Hippocampal formation (tissue), 2 donors: ENCODE measurements around the gene C1QB.
"Not testable (repeated sequence)": the region's sequence is repeated elsewhere in the genome, so short reads cannot be mapped to it uniquely, and the experiment has no call there.

Source experiments
- DNase-seq, 2 donors: peaks; one replicate each; lab custom pipeline; 2025; lab: John Stamatoyannopoulos, UW

C1QB gene

GRCh38 chr1:22697980-22698379 lies 44.9 kb downstream of the C1QB start:
- DNase-seq = no peak

GRCh38 chr1:22699681-22700520 lies 46.9 kb downstream of the C1QB start:
- DNase-seq = no peak

GRCh38 chr1:22702296-22703085 lies 49.5 kb downstream of the C1QB start:
- DNase-seq = no peak

GRCh38 chr1:22704440-22705067 lies 51.5 kb downstream of the C1QB start:
- DNase-seq = peak; percentile 70 to 79

- DNase-seq = no peak
Observed at GRCh38 chr1:22705586-22705985, 52.5 kb downstream of the C1QB start.

- not testable (repeated sequence) for DNase-seq
Observed at GRCh38 chr1:22706100-22706499, 53.1 kb downstream of the C1QB start.

- no peak for DNase-seq
Observed at GRCh38 chr1:22708777-22709176, 55.7 kb downstream of the C1QB start.

- DNase-seq = no peak
Observed at GRCh38 chr1:22709227-22709626, 56.2 kb downstream of the C1QB start.

GRCh38 chr1:22709891-22710700 lies 57.1 kb downstream of the C1QB start:
- DNase-seq = peak; percentile 52 to 65

GRCh38 chr1:22710701-22711049 lies 57.6 kb downstream of the C1QB start, which contains the start of gene EPHB2:
Gene EPHB2 (plus strand): TSS chr1:22710839. CDS start chr1:22710983, 144 bp downstream.
- DNase-seq = peak in 1 of 2 donors; percentile 65

GRCh38 chr1:22711071-22711470 lies 58.0 kb downstream of the C1QB start:
- no peak for DNase-seq
